Measurements from ENCODE around the gene ARHGAP15. TPM values are rescaled to one million over a fixed set of nuclear protein-coding genes. Genes with fewer than 3 reads are reported as not detected.

ARHGAP15 gene
- total RNA-seq, 4 donors from 2014 or later = 1.2 to 6.0 (median 3.4) TPM

DNA sequence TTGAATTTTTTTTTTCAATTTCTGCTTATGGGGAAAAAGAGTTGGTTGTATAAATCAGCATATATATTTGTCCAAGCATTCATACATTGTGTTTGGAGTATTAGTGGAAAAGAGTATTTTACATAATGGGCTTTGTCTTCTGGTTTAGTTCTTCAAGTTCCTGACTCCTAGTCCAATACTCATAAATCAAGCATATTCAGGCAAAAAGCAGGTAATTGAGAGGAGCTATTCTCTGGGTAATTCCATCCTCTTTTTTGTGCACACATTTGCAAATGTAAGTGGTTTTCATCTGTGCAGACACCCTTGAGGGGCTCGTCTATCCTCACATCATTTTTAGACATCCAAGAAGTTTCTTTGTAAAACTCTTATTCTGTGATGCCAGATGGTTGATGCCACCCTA lies 337.2 kb downstream of the ARHGAP15 start:
- no peaks in the 10 kb centered on the region for H3K27me3 ChIP-seq
- no peaks in the 10 kb centered on the region for H3K4me1 ChIP-seq
- DNase-seq (ENCODE audit: low spot score in 2 of 2) = no peak
- H3K4me3 ChIP-seq = no peak overlapping the region
- no peaks in the 10 kb centered on the region for H3K9me3 ChIP-seq
- H3K27ac ChIP-seq = no peak overlapping the region
- no peaks in the 10 kb centered on the region for H3K36me3 ChIP-seq
- WGBS = 71% methylated on average over 1 of the region's 1 CpG
- TF ChIP-seq POLR2AphosphoS5 (IDR thresholded peaks at IDR 0.05) (no peak), POLR2A (IDR thresholded peaks at IDR 0.05) (no peak), EP300 (IDR thresholded peaks at IDR 0.05) (no peak), CTCF (IDR thresholded peaks at IDR 0.05) (no peak)

GRCh38 chr2:143467011-143467410 lies 337.8 kb downstream of the ARHGAP15 start:
- H3K4me1 ChIP-seq = no peaks in the 10 kb centered on the region
- H3K9me3 ChIP-seq = no peaks in the 10 kb centered on the region
- TF ChIP-seq CTCF (IDR thresholded peaks at IDR 0.05) (no peak), EP300 (IDR thresholded peaks at IDR 0.05) (no peak), POLR2AphosphoS5 (IDR thresholded peaks at IDR 0.05) (no peak), POLR2A (IDR thresholded peaks at IDR 0.05) (no peak)
- H3K36me3 ChIP-seq = no peaks in the 10 kb centered on the region
- H3K4me3 ChIP-seq = no peak overlapping the region
- DNase-seq (ENCODE audit: low spot score in 2 of 2) = no peak
- no peaks in the 10 kb centered on the region for H3K27me3 ChIP-seq
- 89% methylated on average over 3 of the region's 3 CpGs for WGBS
- H3K27ac ChIP-seq = no peak overlapping the region

DNA sequence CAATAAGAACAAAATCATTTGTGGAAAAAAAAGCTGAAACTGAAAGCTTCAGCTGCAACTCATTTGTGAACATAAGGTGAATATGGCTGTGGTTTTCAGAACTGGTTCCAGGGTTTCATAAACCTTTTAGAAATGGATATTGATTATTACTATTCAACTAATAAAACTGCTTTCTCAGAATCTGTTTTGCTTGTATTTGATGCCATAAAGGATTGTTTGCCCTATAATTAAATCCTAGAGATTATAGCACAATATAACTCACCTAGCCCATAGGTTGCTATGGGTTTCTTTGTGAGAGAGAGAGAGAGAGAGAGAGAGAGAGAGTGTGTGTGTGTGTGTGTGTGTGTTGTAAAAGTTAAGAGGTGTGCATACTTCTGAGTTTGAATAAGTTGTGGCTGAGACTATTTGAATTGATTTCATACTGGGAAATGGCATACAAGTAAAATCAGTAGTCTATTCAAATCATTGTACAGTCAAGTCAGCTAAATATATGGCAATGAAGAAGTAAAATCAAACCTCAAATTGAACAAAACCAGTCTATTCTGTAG lies 339.2 kb downstream of the ARHGAP15 start:
- no peak for DNase-seq (ENCODE audit: low spot score in 2 of 2)
- TF ChIP-seq POLR2A (IDR thresholded peaks at IDR 0.05) = no peak
- TF ChIP-seq CTCF (IDR thresholded peaks at IDR 0.05) = no peak
- no peak for TF ChIP-seq POLR2AphosphoS5 (IDR thresholded peaks at IDR 0.05)
- no peak for TF ChIP-seq EP300 (IDR thresholded peaks at IDR 0.05)
- H3K9me3 ChIP-seq = no peaks in the 10 kb centered on the region

GRCh38 chr2:143469323-143469722 lies 340.1 kb downstream of the ARHGAP15 start:
- Histone ChIP-seq H3K4me3 (no peak overlapping the region), H3K4me1 (no peaks in the 10 kb centered on the region), H3K9me3 (no peaks in the 10 kb centered on the region), H3K27ac (no peak overlapping the region), H3K27me3 (no peaks in the 10 kb centered on the region), H3K36me3 (no peaks in the 10 kb centered on the region)
- WGBS = 75% methylated on average over 7 of the region's 7 CpGs
- peak in 1 of 2 donors; percentile 64 for DNase-seq (ENCODE audit: low spot score in 2 of 2)
- no peak for TF ChIP-seq POLR2AphosphoS5 (IDR thresholded peaks at IDR 0.05)
- TF ChIP-seq CTCF (IDR thresholded peaks at IDR 0.05) = no peak
- no peak for TF ChIP-seq POLR2A (IDR thresholded peaks at IDR 0.05)
- no peak for TF ChIP-seq EP300 (IDR thresholded peaks at IDR 0.05)

More for the DNA sequence above, 339.2 kb downstream of the ARHGAP15 start:
- no peaks in the 10 kb centered on the region for H3K36me3 ChIP-seq
- no peak overlapping the region for H3K27ac ChIP-seq
- no peaks in the 10 kb centered on the region for H3K27me3 ChIP-seq
- H3K4me1 ChIP-seq = no peaks in the 10 kb centered on the region
- H3K4me3 ChIP-seq = no peak overlapping the region

- no peaks in the 10 kb centered on the region for H3K9me3 ChIP-seq
- H3K4me1 ChIP-seq = no peaks in the 10 kb centered on the region
- H3K4me3 ChIP-seq = no peak overlapping the region
- 94% methylated on average over 1 of the region's 1 CpG for WGBS
- TF ChIP-seq CTCF (IDR thresholded peaks at IDR 0.05) (no peak), POLR2AphosphoS5 (IDR thresholded peaks at IDR 0.05) (no peak), EP300 (IDR thresholded peaks at IDR 0.05) (no peak), POLR2A (IDR thresholded peaks at IDR 0.05) (no peak)
- no peak for DNase-seq (ENCODE audit: low spot score in 2 of 2)
- no peaks in the 10 kb centered on the region for H3K27me3 ChIP-seq
- no peak overlapping the region for H3K27ac ChIP-seq
- no peaks in the 10 kb centered on the region for H3K36me3 ChIP-seq
Measured at GRCh38 chr2:143471550-143471949, 342.3 kb downstream of the ARHGAP15 start.

All from suprapubic skin (tissue), 4 donors.